ENCODE measurements around the gene ADAMTS7.
"Not testable (repeated sequence)": the region's sequence is repeated elsewhere in the genome, so short reads cannot be mapped to it uniquely, and the experiment has no call there.

The ADAMTS7 gene

GRCh38 chr15:78753751-78754535, 57.3 kb downstream of the ADAMTS7 start:
- not testable (repeated sequence) for DNase-seq (ENCODE audit: low read depth)

GRCh38 chr15:78753359-78753659, 58.0 kb downstream of the ADAMTS7 start:
- DNase-seq (ENCODE audit: low read depth) = not testable (repeated sequence)

- DNase-seq (ENCODE audit: low read depth) = no peak
These were observed 58.5 kb downstream of the ADAMTS7 start for GRCh38 chr15:78752492-78753358.

GRCh38 chr15:78751602-78751979, 59.7 kb downstream of the ADAMTS7 start:
- no peak for DNase-seq (ENCODE audit: low read depth)

GRCh38 chr15:78750974-78751601, 60.2 kb downstream of the ADAMTS7 start:
- peak; percentile 88 for DNase-seq (ENCODE audit: low read depth)

GRCh38 chr15:78750566-78750965, 60.7 kb downstream of the ADAMTS7 start:
- DNase-seq (ENCODE audit: low read depth) = no peak

GRCh38 chr15:78749831-78750230, 61.4 kb downstream of the ADAMTS7 start:
- DNase-seq (ENCODE audit: low read depth) = no peak

GRCh38 chr15:78747877-78748276, 63.4 kb downstream of the ADAMTS7 start:
- not testable (repeated sequence) for DNase-seq (ENCODE audit: low read depth)

GRCh38 chr15:78741674-78742073, 69.6 kb downstream of the ADAMTS7 start:
- not testable (repeated sequence) for DNase-seq (ENCODE audit: low read depth)

- DNase-seq (ENCODE audit: low read depth) = no peak
These were observed 70.4 kb downstream of the ADAMTS7 start for GRCh38 chr15:78740904-78741274.

- DNase-seq (ENCODE audit: low read depth) = peak; percentile 73
These were observed 71.0 kb downstream of the ADAMTS7 start for GRCh38 chr15:78739996-78740903.

- no peak for DNase-seq (ENCODE audit: low read depth)
These were observed 72.1 kb downstream of the ADAMTS7 start for GRCh38 chr15:78739206-78739605.

- DNase-seq (ENCODE audit: low read depth) = peak; percentile 49
These were observed 73.2 kb downstream of the ADAMTS7 start for GRCh38 chr15:78737931-78738558.

GRCh38 chr15:78737187-78737820, 74.0 kb downstream of the ADAMTS7 start:
- DNase-seq (ENCODE audit: low read depth) = no peak

- DNase-seq (ENCODE audit: low read depth) = not testable (repeated sequence)
These were observed 75.0 kb downstream of the ADAMTS7 start for GRCh38 chr15:78736286-78736685.

- DNase-seq (ENCODE audit: low read depth) = no peak
These were observed 76.7 kb downstream of the ADAMTS7 start for GRCh38 chr15:78734451-78735064.

- DNase-seq (ENCODE audit: low read depth) = no peak
These were observed 78.6 kb downstream of the ADAMTS7 start for GRCh38 chr15:78732634-78733033.

GRCh38 chr15:78730955-78731354, 80.3 kb downstream of the ADAMTS7 start:
- no peak for DNase-seq (ENCODE audit: low read depth)

GRCh38 chr15:78728427-78728826, 82.8 kb downstream of the ADAMTS7 start:
- peak; percentile 24 for DNase-seq (ENCODE audit: low read depth)

- peak; percentile 41 for DNase-seq (ENCODE audit: low read depth)
These were observed 83.7 kb downstream of the ADAMTS7 start for GRCh38 chr15:78727561-78727960.

Data from ELR (cell line).